Measurements from ENCODE around the gene DTNBP1.

Gene DTNBP1

GRCh38 chr6:15607603-15608002 is 55.2 kb downstream of the DTNBP1 start:
- Histone ChIP-seq H3K36me3 (ENCODE audit: control insufficient read depth in 2 of 2, insufficient read depth in 2 of 2, low read length in 2 of 2) (peaks cover 5 to 6% of the 10 kb centered on the region in 2 donors), H3K9me3 (ENCODE audit: control insufficient read depth in 2 of 2, low read length in 2 of 2) (no peaks in the 10 kb centered on the region), H3K27ac (ENCODE audit: low read length) (no peak overlapping the region), H3K4me3 (ENCODE audit: low read length in 2 of 2) (no peak overlapping the region), H3K27me3 (ENCODE audit: control insufficient read depth in 1 of 2, insufficient read depth in 2 of 2, low read length in 2 of 2) (no peaks in the 10 kb centered on the region), H3K9ac (ENCODE audit: low read length in 2 of 2) (no peak overlapping the region), H3K4me1 (ENCODE audit: control insufficient read depth, insufficient read depth, low read length) (no peaks in the 10 kb centered on the region)

GRCh38 chr6:15606347-15606746 is 56.5 kb downstream of the DTNBP1 start:
- Histone ChIP-seq H3K36me3 (ENCODE audit: control insufficient read depth in 2 of 2, insufficient read depth in 2 of 2, low read length in 2 of 2) (peaks cover 5 to 6% of the 10 kb centered on the region in 2 donors), H3K27ac (ENCODE audit: low read length) (no peak overlapping the region), H3K9me3 (ENCODE audit: control insufficient read depth in 2 of 2, low read length in 2 of 2) (no peaks in the 10 kb centered on the region), H3K27me3 (ENCODE audit: control insufficient read depth in 1 of 2, insufficient read depth in 2 of 2, low read length in 2 of 2) (no peaks in the 10 kb centered on the region), H3K9ac (ENCODE audit: low read length in 2 of 2) (no peak overlapping the region), H3K4me1 (ENCODE audit: control insufficient read depth, insufficient read depth, low read length) (no peaks in the 10 kb centered on the region), H3K4me3 (ENCODE audit: low read length in 2 of 2) (no peak overlapping the region)

GRCh38 chr6:15604843-15605242 is 58.0 kb downstream of the DTNBP1 start:
- Histone ChIP-seq H3K9ac (ENCODE audit: low read length in 2 of 2) (no peak overlapping the region), H3K9me3 (ENCODE audit: control insufficient read depth in 2 of 2, low read length in 2 of 2) (no peaks in the 10 kb centered on the region), H3K4me1 (ENCODE audit: control insufficient read depth, insufficient read depth, low read length) (no peaks in the 10 kb centered on the region), H3K36me3 (ENCODE audit: control insufficient read depth in 2 of 2, insufficient read depth in 2 of 2, low read length in 2 of 2) (peaks cover 4 to 7% of the 10 kb centered on the region in 2 donors), H3K27ac (ENCODE audit: low read length) (no peak overlapping the region), H3K4me3 (ENCODE audit: low read length in 2 of 2) (no peak overlapping the region), H3K27me3 (ENCODE audit: control insufficient read depth in 1 of 2, insufficient read depth in 2 of 2, low read length in 2 of 2) (no peaks in the 10 kb centered on the region)

- Histone ChIP-seq H3K4me1 (ENCODE audit: control insufficient read depth, insufficient read depth, low read length) (no peaks in the 10 kb centered on the region), H3K4me3 (ENCODE audit: low read length in 2 of 2) (no peak overlapping the region), H3K36me3 (ENCODE audit: control insufficient read depth in 2 of 2, insufficient read depth in 2 of 2, low read length in 2 of 2) (peaks cover 0 to 4% of the 10 kb centered on the region in 2 donors), H3K9ac (ENCODE audit: low read length in 2 of 2) (no peak overlapping the region), H3K27me3 (ENCODE audit: control insufficient read depth in 1 of 2, insufficient read depth in 2 of 2, low read length in 2 of 2) (no peaks in the 10 kb centered on the region), H3K27ac (ENCODE audit: low read length) (no peak overlapping the region), H3K9me3 (ENCODE audit: control insufficient read depth in 2 of 2, low read length in 2 of 2) (no peaks in the 10 kb centered on the region)
Measured at GRCh38 chr6:15602154-15602553, 60.7 kb downstream of the DTNBP1 start.

GRCh38 chr6:15598273-15598798 is 64.5 kb downstream of the DTNBP1 start:
- Histone ChIP-seq H3K4me1 (ENCODE audit: control insufficient read depth, insufficient read depth, low read length) (peaks cover 15% of the 10 kb centered on the region), H3K27me3 (ENCODE audit: control insufficient read depth in 1 of 2, insufficient read depth in 2 of 2, low read length in 2 of 2) (no peaks in the 10 kb centered on the region), H3K9ac (ENCODE audit: low read length in 2 of 2) (no peak overlapping the region), H3K27ac (ENCODE audit: low read length) (no peak overlapping the region), H3K4me3 (ENCODE audit: low read length in 2 of 2) (no peak overlapping the region), H3K36me3 (ENCODE audit: control insufficient read depth in 2 of 2, insufficient read depth in 2 of 2, low read length in 2 of 2) (peaks cover 0 to 2% of the 10 kb centered on the region in 2 donors), H3K9me3 (ENCODE audit: control insufficient read depth in 2 of 2, low read length in 2 of 2) (no peaks in the 10 kb centered on the region)

GRCh38 chr6:15596186-15596896 is 66.5 kb downstream of the DTNBP1 start:
- no peaks in the 10 kb centered on the region for H3K9me3 ChIP-seq (ENCODE audit: control insufficient read depth in 2 of 2, low read length in 2 of 2)
- no peaks in the 10 kb centered on the region for H3K27me3 ChIP-seq (ENCODE audit: control insufficient read depth in 1 of 2, insufficient read depth in 2 of 2, low read length in 2 of 2)
- no peak overlapping the region for H3K27ac ChIP-seq (ENCODE audit: low read length)
- H3K4me3 ChIP-seq (ENCODE audit: low read length in 2 of 2), result no peak overlapping the region
- H3K9ac ChIP-seq (ENCODE audit: low read length in 2 of 2), result no peak overlapping the region
- H3K4me1 ChIP-seq (ENCODE audit: control insufficient read depth, insufficient read depth, low read length), result peaks cover 15% of the 10 kb centered on the region
- peaks cover 0 to 2% of the 10 kb centered on the region in 2 donors for H3K36me3 ChIP-seq (ENCODE audit: control insufficient read depth in 2 of 2, insufficient read depth in 2 of 2, low read length in 2 of 2)

GRCh38 chr6:15595461-15596173 is 67.2 kb downstream of the DTNBP1 start:
- peaks cover 0 to 2% of the 10 kb centered on the region in 2 donors for H3K36me3 ChIP-seq (ENCODE audit: control insufficient read depth in 2 of 2, insufficient read depth in 2 of 2, low read length in 2 of 2)
- H3K27me3 ChIP-seq (ENCODE audit: control insufficient read depth in 1 of 2, insufficient read depth in 2 of 2, low read length in 2 of 2), result no peaks in the 10 kb centered on the region
- H3K4me3 ChIP-seq (ENCODE audit: low read length in 2 of 2), result peak overlapping the region in 1 of 2 donors; percentile 36
- peaks cover 15% of the 10 kb centered on the region for H3K4me1 ChIP-seq (ENCODE audit: control insufficient read depth, insufficient read depth, low read length)
- H3K9ac ChIP-seq (ENCODE audit: low read length in 2 of 2), result peak overlapping the region in 1 of 2 donors; percentile 3
- no peak overlapping the region for H3K27ac ChIP-seq (ENCODE audit: low read length)
- H3K9me3 ChIP-seq (ENCODE audit: control insufficient read depth in 2 of 2, low read length in 2 of 2), result no peaks in the 10 kb centered on the region

GRCh38 chr6:15594512-15595259 is 68.1 kb downstream of the DTNBP1 start:
- no peaks in the 10 kb centered on the region for H3K9me3 ChIP-seq (ENCODE audit: control insufficient read depth in 2 of 2, low read length in 2 of 2)
- H3K4me3 ChIP-seq (ENCODE audit: low read length in 2 of 2), result no peak overlapping the region
- peaks cover 15% of the 10 kb centered on the region for H3K4me1 ChIP-seq (ENCODE audit: control insufficient read depth, insufficient read depth, low read length)
- H3K27ac ChIP-seq (ENCODE audit: low read length), result no peak overlapping the region
- H3K27me3 ChIP-seq (ENCODE audit: control insufficient read depth in 1 of 2, insufficient read depth in 2 of 2, low read length in 2 of 2), result no peaks in the 10 kb centered on the region
- H3K36me3 ChIP-seq (ENCODE audit: control insufficient read depth in 2 of 2, insufficient read depth in 2 of 2, low read length in 2 of 2), result no peaks in the 10 kb centered on the region
- H3K9ac ChIP-seq (ENCODE audit: low read length in 2 of 2), result no peak overlapping the region

- H3K4me3 ChIP-seq (ENCODE audit: low read length in 2 of 2), result no peak overlapping the region
- H3K9ac ChIP-seq (ENCODE audit: low read length in 2 of 2), result no peak overlapping the region
- H3K27me3 ChIP-seq (ENCODE audit: control insufficient read depth in 1 of 2, insufficient read depth in 2 of 2, low read length in 2 of 2), result no peaks in the 10 kb centered on the region
- no peaks in the 10 kb centered on the region for H3K36me3 ChIP-seq (ENCODE audit: control insufficient read depth in 2 of 2, insufficient read depth in 2 of 2, low read length in 2 of 2)
- H3K27ac ChIP-seq (ENCODE audit: low read length), result no peak overlapping the region
- peaks cover 15% of the 10 kb centered on the region for H3K4me1 ChIP-seq (ENCODE audit: control insufficient read depth, insufficient read depth, low read length)
- H3K9me3 ChIP-seq (ENCODE audit: control insufficient read depth in 2 of 2, low read length in 2 of 2), result no peaks in the 10 kb centered on the region
Measured at GRCh38 chr6:15593798-15594197, 69.0 kb downstream of the DTNBP1 start.

GRCh38 chr6:15592610-15593009 is 70.2 kb downstream of the DTNBP1 start:
- Histone ChIP-seq H3K4me1 (ENCODE audit: control insufficient read depth, insufficient read depth, low read length) (peaks cover 15% of the 10 kb centered on the region), H3K27ac (ENCODE audit: low read length) (no peak overlapping the region), H3K4me3 (ENCODE audit: low read length in 2 of 2) (no peak overlapping the region), H3K9me3 (ENCODE audit: control insufficient read depth in 2 of 2, low read length in 2 of 2) (no peaks in the 10 kb centered on the region), H3K36me3 (ENCODE audit: control insufficient read depth in 2 of 2, insufficient read depth in 2 of 2, low read length in 2 of 2) (no peaks in the 10 kb centered on the region), H3K9ac (ENCODE audit: low read length in 2 of 2) (no peak overlapping the region), H3K27me3 (ENCODE audit: control insufficient read depth in 1 of 2, insufficient read depth in 2 of 2, low read length in 2 of 2) (no peaks in the 10 kb centered on the region)

Measured in stomach smooth muscle (tissue), 2 donors.